22Rv1 (cell line): ENCODE measurements around the gene SLC25A42.
A peak's percentile ranks its signal among the peaks of the same experiment; 100 is the strongest.

Experiments
- H3K27ac ChIP-seq: fragments of 450-650 bp; 2 replicates; pipeline ENCODE4 v1.5.1; 2017
- CTCF ChIP-seq: fragments of 450-650 bp; IDR thresholded peaks from 2 replicates; pipeline ENCODE4 v1.5.1; 2017; ENCODE audit warnings: mild to moderate bottlenecking
- ZFX ChIP-seq: fragments of 450-650 bp; IDR thresholded peaks from 2 replicates; pipeline ENCODE4 v1.6.1; 2017; ENCODE audit warnings: antibody characterized with exemption, borderline replicate concordance

Gene SLC25A42

GRCh38 chr19:19057720-19058119, 6.1 kb upstream of the SLC25A42 start:
- no peak overlapping the region for H3K27ac ChIP-seq
- TF ChIP-seq ZFX (no peak), CTCF (no peak)

- no peak overlapping the region for H3K27ac ChIP-seq
- TF ChIP-seq CTCF (no peak), ZFX (no peak)
These were observed 4.6 kb upstream of the SLC25A42 start for GRCh38 chr19:19059018-19059836.

- H3K27ac ChIP-seq = no peak overlapping the region
- TF ChIP-seq CTCF (no peak), ZFX (no peak)
These were observed 3.8 kb upstream of the SLC25A42 start for GRCh38 chr19:19059837-19060611.

- peak overlapping the region; percentile 73; the same call in 1 of the 2 replicates for H3K27ac ChIP-seq
- TF ChIP-seq CTCF = no peak
- no peak for TF ChIP-seq ZFX
These were observed 2.3 kb upstream of the SLC25A42 start for GRCh38 chr19:19061506-19061905.

GRCh38 chr19:19062454-19063182, 1.2 kb upstream of the SLC25A42 start:
- H3K27ac ChIP-seq = peak overlapping the region; percentile 73
- TF ChIP-seq CTCF = no peak
- no peak for TF ChIP-seq ZFX

GRCh38 chr19:19064098-19064722, 416 bp downstream of the SLC25A42 start:
- TF ChIP-seq ZFX (no peak), CTCF (no peak)
- H3K27ac ChIP-seq = peak overlapping the region; percentile 73
